D341Med (cell line): Measurements from ENCODE around the gene YEATS4.
"Not testable (repeated sequence)": the region's sequence is repeated elsewhere in the genome, so short reads cannot be mapped to it uniquely, and the experiment has no call there.

Experiments
- DNase-seq: peaks from one replicate; pipeline ENCODE4 v3.0.0; 2012; ENCODE audit warnings: low spot score

Gene YEATS4

DNA sequence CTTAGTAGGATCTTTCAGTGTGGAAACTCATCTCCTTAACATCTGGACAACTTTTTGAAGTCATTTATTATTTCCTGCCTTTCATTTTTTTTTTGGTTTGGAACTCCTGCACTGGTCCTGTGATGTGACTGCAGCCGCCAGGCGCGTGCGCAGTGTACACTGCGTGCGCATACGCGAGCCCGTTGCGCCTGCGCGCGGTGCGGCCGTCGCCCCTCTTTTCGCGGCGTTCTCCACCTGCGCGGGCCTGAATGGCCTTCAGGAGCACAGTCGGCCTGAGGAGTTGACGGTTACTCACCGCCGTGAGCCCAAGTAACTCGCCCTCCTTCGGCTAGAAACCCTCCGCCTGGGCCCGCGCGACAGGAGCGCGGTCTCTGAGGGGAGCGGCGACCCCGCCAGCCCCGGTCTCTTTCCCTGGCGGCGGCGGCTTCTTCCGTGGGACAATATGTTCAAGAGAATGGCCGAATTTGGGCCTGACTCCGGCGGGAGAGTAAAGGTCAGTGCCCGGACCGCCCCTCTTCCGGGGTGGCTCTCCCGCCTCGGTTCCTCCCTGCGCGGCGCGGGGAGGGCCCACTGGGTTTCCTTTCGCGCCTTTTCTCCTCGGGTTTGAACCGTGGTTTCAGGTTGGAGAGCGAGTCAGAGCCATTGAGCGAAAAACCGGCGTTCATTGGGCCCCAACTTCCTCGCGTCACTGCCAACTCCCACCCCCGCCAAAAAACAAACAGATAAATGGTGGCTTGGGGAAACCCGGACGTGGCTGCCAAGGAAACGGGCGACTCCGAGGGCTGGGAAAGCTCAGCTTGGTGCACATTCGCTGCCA, at the start of gene YEATS4:
Gene YEATS4 (plus strand): TSS at position 213 of the 817 bp plus-strand sequence. CDS start 230 bp downstream, at position 443.
- DNase-seq = peak; percentile 95

DNA sequence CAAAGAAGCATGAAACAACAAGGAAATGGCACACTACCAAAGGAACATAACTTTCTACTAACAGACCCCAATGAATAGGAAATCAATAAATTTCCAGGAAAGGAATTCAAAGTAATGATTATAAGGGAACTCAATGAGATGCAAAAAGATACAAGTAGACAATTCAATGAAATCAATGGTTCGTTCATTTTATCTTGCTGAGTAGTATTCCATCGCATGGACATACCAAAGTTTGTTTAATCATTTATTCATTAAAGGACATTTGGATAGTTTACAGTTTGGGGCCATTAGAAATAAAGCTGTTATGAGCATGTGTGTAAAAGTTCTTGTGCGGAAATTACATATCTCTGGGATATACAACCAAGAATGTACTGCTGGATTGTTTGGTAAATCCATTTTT, 46.3 kb upstream of the YEATS4 start:
- DNase-seq = no peak

DNA sequence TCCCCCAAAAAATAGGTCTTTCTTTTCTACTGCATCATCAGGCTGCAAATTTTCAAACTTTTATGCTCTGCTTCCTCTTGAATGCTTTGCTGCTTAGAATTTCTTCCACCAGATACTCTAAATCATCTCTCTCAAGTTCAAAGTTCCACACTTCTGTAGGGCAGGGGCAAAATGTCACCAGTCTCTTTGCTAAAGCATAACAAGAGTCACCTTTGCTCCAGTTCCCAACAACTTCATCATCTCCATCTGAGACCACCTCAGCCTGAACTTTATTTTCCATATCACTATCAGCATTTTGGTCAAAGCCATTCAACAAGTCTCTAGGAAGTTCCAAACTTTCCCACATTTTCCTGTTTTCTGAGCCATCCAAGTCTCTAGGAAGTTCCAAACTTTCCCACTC, 42.8 kb upstream of the YEATS4 start:
- not testable (repeated sequence) for DNase-seq

DNA sequence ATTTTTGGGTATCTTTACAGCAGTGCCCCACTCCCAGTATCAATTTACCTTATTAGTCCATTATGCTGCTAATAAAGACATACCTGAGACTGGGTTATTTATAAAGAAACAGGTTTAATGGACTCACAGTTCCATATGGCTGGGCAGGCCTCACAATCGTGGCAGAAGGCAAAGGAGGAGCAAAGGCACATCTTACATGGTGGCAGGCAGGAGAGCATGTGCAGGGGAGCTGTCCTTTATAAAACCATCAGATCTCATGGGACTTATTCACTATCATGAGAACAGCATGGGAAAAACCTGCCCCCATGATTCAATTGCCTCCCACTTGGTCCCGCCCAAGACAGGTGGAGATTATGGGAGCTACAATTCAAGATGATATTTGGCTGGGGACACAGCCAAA, 42.3 kb upstream of the YEATS4 start:
- not testable (repeated sequence) for DNase-seq

DNA sequence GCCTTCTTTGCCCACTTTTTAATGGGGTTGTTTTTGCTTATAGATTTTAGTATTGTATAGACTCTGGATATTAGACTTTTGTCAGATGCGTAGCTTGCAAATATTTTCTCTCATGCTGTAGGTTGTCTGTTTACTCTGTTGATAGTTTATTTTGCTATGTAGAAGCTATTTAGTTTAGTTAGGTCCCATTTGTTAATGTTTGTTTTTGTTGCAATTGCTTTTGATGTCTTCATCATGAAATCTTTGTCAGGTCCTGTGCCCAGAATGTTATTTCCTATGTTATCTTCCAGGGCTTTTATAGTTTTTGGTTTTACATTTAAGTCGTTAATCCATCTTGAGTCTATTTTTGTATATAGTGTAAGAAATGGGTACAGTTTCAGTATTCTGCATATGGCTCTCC, 41.3 kb upstream of the YEATS4 start:
- no peak for DNase-seq

DNA sequence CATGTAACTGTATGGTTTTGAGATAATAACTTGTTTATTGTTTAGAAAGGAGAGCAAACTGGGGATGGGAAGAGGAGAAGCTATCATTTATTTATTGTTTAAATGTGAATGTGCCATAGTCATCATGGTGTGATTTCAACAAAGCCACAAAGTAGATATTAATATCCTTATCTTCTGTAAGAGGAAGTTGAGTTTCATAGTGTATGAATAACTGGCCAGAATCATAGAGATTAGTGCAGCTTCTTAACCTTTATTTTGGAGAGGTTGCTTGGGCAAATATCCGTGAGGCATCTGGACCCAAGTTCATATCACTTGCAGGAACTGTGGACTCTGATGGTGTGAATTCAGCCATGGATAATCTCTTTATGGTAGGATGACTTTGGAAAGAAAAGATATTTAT, 38.2 kb upstream of the YEATS4 start:
- no peak for DNase-seq

DNA sequence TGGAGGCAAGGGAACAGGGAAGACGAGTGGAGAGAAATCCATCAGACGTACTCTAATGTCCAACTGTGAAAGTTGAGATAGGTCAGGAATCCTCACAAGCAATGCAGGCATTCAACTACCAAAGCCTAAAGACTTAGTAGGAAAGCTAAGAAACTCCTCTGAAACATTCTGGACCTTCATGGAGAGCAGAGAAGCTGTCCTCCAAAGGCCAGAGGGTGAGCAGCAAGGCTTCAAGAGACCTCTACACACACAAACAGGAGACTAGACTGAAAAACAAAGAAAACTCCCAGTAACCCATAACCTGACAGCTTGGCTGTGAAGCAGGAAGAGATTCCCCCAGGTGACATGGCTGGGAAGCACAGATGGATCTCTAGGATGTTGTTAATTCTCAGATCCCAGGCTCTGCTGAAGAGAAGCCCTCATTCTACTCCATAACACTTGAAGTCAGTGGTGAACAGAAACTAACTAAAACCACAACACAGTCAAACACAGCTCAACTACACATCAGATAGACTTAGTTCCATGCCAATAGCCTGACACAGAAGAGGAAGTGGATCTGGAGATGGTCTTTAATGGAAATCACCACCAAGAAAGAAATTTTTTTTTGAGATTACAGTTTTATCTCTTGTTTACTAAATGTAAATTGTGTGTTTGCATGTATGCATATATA, 34.6 kb upstream of the YEATS4 start:
- no peak for DNase-seq

DNA sequence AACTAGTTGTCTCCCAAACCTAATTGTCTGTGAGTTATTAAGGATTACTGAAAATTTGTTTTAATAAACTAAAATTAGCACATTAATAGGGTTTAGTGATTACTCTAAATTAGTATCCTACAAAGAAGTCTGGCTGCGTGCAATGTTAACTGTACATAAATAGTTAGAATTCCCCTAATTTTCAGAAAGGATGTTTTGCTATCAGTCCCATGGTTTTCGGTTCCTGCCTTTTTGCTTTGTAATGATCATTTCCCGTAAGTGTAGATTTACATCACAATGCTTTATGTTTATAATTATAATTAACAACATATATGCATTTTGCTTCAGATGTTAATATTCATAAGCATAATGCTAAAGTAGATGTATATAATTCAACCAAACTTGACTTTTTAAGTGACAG, 31.1 kb upstream of the YEATS4 start:
- no peak for DNase-seq

DNA sequence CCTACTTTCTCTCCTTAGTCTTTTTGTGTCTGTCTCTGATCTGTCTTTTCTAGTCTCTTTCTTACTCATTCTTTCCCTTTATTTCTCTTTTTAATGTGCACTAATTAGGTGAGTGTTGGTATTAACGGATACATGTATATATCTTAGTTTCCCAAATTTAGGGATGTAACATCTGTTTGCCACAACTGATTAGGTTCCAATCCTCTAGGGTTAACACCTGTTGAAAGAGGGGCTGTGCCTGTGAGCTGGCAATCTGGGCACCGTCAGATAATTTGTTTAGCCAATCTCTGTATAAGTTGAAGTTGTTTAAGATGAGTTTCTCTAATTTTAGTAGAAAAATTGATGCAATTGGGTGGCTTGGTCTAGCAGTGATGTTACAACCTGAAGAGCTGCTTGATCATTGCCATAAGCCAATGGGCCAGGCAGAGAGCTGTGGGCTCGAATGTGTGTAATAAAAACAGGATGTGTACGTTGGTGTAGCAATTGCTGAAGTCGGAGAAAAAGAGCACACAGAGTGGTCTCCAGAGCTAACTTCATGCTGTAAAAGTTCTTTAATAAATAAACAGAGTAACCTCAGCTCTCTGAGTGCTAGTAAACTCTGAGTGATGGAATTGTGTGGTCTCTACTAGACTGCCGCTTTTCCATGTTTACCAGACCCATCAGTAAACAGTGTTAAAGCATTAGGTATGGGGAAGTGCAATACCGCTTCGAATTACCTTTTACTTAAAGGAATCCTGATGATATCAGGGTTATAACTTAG, 29.7 kb upstream of the YEATS4 start:
- DNase-seq = no peak

DNA sequence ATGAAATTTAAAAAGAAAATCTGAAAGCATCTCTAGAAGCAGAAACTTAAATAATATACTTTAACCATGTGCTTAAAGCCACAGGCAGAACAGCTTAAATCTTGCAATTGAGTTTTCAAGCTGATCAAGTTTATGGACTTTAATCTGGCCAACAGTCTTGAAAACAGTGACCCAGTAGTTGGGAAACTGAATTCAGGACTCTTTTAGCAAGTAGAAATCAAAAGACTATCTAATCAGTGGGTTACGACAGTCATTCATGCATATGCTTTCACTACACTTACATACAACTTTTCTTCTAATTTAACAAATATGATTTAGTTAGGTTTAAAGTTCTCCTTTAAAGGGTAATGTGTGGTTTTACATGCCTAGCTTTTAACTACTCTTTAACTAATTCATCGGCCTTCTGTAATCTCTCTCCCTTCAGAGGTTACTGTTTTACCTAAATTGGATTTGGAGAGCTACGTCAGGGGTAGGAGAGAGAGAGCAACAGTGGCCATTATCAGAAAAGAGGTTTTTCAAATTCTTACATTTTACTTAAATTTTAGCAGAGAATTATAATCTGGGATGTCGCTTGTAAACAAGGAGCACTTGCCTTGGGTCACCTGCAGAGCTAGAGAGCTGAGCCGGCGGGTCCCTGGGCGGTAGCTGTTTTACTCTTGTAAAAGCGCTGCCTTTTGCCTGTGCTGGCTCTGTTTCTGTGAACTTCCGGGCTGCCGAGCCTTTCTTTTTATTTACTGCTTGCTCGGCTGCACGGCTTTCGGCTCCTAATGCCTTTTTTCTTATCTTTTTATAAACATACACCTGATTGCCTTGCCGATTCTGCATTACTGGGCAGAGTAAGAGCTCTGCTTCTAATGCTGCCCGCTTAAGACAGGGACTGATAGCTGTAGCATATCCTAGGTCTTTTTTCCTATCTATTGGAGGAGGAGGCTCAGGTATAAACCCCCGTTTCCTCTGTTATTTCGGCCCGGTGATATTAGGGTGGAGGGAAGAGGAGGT, 28.8 kb upstream of the YEATS4 start:
- DNase-seq = no peak

DNA sequence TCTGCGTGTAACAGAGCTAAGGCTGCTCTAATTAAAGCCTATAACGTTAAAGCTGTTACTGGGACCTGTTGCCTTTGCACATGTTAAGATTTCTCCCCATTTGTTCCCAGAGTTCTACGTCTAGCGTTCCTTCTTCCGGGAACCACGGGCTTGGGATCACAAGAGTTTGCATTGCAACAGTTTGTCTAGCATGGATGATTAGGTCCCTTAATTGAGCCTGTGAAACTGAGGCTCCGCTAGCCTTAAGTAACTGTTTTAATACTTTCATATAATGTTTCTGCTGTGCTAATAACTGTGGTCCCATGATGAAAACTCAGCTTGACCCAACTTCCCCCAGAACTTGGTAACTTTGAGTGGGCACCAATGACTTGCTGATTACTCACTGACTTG, 28.0 kb upstream of the YEATS4 start:
- DNase-seq = no peak

DNA sequence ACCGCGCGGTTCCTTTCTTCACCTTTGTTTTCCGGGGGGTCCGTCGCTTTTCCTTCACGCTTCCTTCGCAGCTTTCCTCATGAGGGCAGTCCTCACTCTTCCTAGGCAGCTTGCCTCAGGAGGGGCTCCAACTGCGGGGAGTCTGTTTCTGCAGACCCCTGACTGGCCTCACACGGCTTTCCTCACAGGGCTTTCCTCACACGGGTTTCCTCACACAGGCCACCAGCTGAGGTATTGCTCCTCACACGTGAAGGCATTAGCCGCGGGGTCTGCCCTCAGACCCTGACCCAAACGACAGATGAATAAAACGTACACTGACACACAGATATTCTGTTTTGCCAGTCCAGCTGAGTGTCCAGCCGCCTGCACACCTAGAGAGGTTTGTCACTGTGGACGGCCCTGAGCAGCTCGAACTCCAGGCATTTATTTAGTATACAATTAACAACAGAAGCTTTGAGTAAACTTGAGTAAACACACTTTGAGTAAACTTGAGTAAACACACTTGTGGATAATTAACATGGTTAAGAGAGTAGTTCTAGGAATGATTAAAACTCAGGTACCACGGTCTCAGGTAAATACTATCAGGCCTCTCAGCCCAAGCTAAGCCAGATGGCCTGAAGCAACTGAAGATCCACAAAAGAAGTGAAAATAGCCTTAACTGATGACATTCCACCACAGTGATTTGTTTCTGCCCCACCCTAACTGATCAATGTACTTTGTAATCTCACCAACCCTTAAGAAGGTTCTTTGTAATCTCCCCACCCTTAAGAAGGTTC, 27.4 kb upstream of the YEATS4 start:
- DNase-seq = no peak

DNA sequence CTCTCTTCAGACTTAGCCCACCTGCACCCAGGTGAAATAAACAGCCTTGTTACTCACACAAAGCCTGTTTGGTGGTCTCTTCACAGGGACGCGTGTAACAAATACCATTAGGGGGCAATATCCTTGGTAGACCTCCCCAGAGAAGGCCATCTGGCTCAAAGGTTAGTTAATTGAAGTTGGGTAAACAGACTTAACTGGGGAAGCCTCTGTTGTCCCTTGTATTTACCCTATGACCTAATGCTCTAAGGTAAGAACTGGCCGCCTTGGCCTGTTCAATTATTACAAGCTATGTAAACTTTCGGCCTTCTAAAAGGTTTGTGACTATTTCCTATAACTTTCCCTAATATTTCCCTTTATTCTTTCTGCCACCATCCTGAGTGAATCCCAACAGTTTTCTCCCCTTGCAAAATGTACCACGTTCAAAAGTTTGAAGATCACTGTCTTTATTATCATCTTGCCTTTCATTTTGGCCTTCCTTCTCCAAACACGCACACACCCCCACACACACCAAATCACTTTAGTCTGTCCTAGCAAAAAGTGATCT, 26.7 kb upstream of the YEATS4 start:
- no peak for DNase-seq

DNA sequence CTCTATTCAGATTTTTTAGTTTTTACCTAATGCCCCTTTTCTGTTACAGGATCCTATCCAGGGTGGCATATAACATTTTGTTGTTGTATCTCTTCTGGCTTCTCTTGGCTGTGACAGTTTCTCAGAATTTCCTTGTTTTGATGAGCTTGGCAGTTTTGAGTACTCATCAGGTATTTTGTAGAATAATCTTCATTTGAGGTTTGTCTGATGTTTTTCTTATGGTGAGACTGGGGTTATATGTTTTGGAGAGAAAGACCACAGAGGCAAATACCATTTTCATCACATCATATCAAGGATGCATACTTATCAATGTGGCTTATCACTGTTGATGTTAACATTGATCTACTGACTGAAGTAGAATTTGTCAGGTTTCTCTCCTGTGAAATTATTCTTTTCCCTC, 25.4 kb upstream of the YEATS4 start:
- DNase-seq = no peak

DNA sequence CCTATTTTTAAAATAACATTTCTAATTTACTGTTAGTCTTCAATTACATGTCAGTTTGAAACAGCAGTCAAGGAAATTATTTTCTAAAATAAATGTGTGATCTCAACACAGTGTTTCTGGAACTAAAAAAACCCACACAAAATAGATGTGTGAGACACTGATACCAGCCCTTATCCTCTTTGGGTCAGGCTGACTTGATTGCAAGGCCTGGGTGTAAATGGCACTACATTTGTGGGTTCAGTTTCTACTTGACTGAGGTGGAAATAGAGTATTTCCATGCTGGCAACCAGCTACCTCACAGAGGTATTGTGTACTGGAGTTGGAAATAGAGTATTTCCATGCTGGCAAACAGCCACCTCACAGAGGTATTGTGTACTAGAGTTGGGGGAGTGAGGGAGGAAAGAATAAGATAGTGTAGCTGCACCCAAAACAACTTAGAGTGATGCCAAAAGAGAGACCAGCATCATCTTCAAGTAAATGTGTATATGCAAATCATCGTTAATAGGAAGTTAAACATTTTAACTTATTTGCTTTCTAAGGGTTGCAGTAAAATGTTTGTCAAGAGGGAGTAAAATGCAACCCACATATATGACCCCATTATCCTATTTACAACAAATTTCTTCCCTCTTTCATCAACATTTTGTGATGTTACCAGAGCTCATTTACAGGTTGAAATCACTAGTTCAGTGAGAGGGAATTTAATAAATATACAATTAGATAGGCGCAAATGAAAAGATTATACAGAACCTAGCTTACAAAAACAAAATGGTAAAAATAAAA, 22.0 kb upstream of the YEATS4 start:
- DNase-seq = no peak

DNA sequence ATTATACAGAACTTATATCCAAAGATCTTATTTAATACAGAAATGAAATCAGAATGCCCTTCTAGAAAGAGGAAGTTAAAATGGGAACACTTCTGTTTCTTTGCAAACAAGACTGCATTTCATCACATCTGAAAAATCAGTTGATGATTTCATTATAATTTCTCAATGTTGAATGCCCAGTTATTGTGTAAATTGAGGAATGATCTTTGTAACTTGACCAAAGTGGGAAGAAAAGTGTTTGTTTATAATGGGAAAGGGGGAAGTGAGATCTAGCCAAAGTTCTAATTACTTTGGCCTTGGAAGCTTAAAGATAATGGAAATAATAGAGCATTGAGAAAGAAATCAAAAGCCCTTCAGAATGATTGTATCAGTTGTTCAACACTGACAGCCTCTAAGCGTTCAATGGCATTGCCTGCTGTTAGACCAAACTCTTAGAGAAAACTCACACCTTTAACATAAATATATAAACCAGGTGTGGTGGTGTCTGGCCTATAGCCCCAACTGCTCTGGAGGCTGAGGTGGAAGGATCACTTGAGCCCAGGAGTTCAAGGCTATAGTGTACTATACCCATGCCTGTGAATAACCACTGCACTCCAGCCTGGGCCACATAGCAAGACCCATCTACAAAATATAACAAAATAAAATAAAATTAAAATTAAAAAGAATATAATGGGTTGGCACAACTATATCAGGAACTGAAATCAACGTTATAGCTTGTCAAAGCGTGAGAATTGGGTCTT, 21.3 kb upstream of the YEATS4 start:
- DNase-seq = no peak

DNA sequence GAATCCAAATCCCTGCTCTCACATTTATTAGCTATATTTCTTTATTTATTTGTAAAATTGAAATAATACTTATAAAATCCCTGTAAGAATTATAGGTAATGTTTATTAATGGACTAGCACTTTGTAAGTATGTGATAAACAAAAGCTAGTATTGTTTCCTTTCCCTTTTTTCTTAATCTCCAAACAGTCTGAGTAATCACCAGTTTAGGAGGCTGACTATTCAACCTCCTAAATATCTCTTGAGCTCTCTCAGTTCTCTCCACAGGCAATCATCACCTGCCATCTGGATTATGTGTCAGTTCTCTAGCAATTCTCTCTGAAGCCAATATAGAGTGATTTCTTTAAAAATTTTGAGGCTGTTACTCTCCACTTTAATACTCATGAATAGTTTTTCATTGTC, 20.6 kb upstream of the YEATS4 start:
- no peak for DNase-seq

DNA sequence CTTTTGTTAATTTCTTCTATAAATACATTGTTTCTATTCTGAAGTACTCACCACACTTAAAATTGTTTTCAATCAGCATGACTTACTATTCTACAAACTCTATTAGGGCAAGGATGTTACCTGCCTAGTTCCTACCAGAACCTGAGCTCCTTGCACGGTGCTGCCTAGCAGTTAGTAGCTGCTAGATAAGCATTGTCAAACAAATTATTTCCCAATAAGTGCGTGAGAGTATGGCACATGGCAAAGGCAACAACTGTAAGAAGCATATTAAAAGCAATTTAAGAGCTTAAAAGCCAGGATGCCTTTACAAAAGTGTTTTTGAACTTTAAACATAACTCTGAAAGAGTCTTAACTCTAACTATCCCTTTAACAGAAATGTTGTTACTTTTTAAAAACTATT, 19.5 kb upstream of the YEATS4 start:
- no peak for DNase-seq

DNA sequence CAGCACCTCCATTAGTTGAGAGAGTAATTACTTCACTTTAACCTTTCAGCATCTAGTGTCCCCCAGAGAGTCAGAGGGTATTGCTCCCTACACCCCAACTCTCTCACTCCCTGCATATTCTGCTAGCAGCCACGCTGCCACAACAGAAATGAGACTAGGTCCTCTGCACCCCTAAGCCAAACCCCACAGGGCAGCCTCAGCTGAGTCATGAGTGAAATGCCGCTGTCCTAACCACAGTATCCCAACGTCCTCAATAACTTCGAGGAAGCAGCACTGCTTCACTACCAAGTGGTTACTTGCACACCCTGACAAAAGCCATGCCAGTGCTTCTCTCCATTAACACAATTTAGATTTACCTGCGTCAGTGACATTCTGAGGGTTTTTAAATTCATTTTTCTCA, 18.2 kb upstream of the YEATS4 start:
- DNase-seq = no peak
